Stomach (tissue), 9 donors: ENCODE results near the gene ETV5. TPM values are rescaled to one million over a fixed set of nuclear protein-coding genes. Genes with fewer than 3 reads are reported as not detected.
"Not testable (repeated sequence)": the region's sequence is repeated elsewhere in the genome, so short reads cannot be mapped to it uniquely, and the experiment has no call there.

ENCODE experiments used
- DNase-seq, 2 donors: peaks; one replicate each; pipeline versions ENCODE4 v3.0.0 to v3.0.0-alpha.2; 2013 to 2019
- H3K27ac ChIP-seq, 5 donors: fragments of 200-600 bp in 4 of 5; sonication (generic) in 4 of 5; one replicate each; pipeline ENCODE4 v1.5.1; 2013 to 2019; ENCODE audit warnings: mild to moderate bottlenecking in 1 of 5, moderate library complexity in 1 of 5
- H3K27me3 ChIP-seq, 3 donors: fragments of 200-600 bp; sonication (generic); one replicate each; pipeline ENCODE4 v1.5.1; 2017 to 2019; ENCODE audit warnings: mixed run types in 1 of 3
- H3K36me3 ChIP-seq, 4 donors: fragments of 200-600 bp; sonication (generic); 1 replicate in 3 of 4; 2 replicates in 1 of 4; pipeline ENCODE4 v1.5.1; 2016 to 2019
- H3K4me1 ChIP-seq, 4 donors: fragments of 200-600 bp; sonication (generic); one replicate each; pipeline ENCODE4 v1.5.1; 2016 to 2019
- H3K4me3 ChIP-seq, 4 donors: fragments of 200-600 bp; sonication (generic) in 3 of 4; one replicate each; pipeline ENCODE4 v1.5.1; 2016 to 2019; ENCODE audit warnings: mild to moderate bottlenecking in 1 of 4
- H3K9me3 ChIP-seq, 4 donors: fragments of 200-600 bp; sonication (generic); one replicate each; pipeline ENCODE4 v1.5.1; 2016 to 2019
- CTCF ChIP-seq, 7 experiments: fragments of 450-650 bp in 4 of 7; fragments of 200-600 bp in 3 of 7; sonication (generic) in 3 of 7; IDR thresholded peaks; one replicate each; pipeline ENCODE4 v1.5.1; 2016 to 2019; ENCODE audit warnings: antibody characterized with exemption in 7 of 7, control low read depth in 2 of 7, mild to moderate bottlenecking in 1 of 7
- EP300 ChIP-seq: sonication (generic); formaldehyde crosslinking; IDR thresholded peaks from one replicate; pipeline ENCODE4 v1.6.1; 2017; ENCODE audit warnings: antibody characterized with exemption
- POLR2A ChIP-seq, 4 donors: fragments of 450-650 bp; IDR thresholded peaks; one replicate each; pipeline ENCODE4 v1.6.1; 2016; ENCODE audit warnings: antibody characterized with exemption in 4 of 4, control low read depth in 2 of 4, mild to moderate bottlenecking in 1 of 4, moderate library complexity in 1 of 4
- POLR2AphosphoS5 ChIP-seq, 3 donors: sonication (generic); formaldehyde crosslinking; IDR thresholded peaks; one replicate each; pipeline ENCODE4 v1.6.1; 2016; ENCODE audit warnings: antibody characterized with exemption in 3 of 3
- WGBS, 5 donors: extraction: QIAGEN DNeasy Blood & Tissue Kit in 3 of 5; methylation state at CpG; one replicate each; pipeline versions ENCODE4 v1.1.5 to v1.1.7; 2013 to 2018; 5-methylcytosine and 5-hydroxymethylcytosine counted together
- intact Hi-C: fragments of 100-400 bp; cut with DNase I; formaldehyde crosslinking; loops from one replicate; pipeline ENCODE4 v1.15.1; 2023; ENCODE audit warnings: low total_unique reads
- polyA plus RNA-seq, 3 donors: library from polyadenylated mRNA; stranded (reverse); fragments of 200-250 nt; gene quantifications; one replicate each; pipeline ENCODE4 v1.2.3, GENCODE V29; 2013
- total RNA-seq, 5 donors: library from RNA; depleted of rRNA; stranded (reverse); fragments of >200 nt; gene quantifications; one replicate each; pipeline versions ENCODE4 v1.1.0 to v1.2.3, GENCODE V29; 2014 to 2016
- donor health status: healthy with polysubstance abuse.
- donor health status: Bipolar disorder and iron deficiency.
- donor health status: healthy.

ETV5 gene
- total and polyA plus RNA-seq, 8 donors: 2.9 to 343 (median 17.7) TPM

- Histone ChIP-seq H3K36me3 (no peaks in the 10 kb centered on the region), H3K9me3 (peaks cover 0 to 5% (median under 1%) of the 10 kb centered on the region in 4 donors), H3K4me3 (no peak overlapping the region), H3K27me3 (no peaks in the 10 kb centered on the region), H3K4me1 (peaks cover 0 to 7% (median 0%) of the 10 kb centered on the region in 4 donors), H3K27ac (no peak overlapping the region)
- WGBS, 5 donors: 85 to 90% (median 89%) methylated on average over 8 of the region's 8 CpGs
- DNase-seq: no peak
- TF ChIP-seq EP300 (no peak), CTCF (IDR thresholded peaks at IDR 0.05) (no peak), POLR2AphosphoS5 (IDR thresholded peaks at IDR 0.05) (no peak), POLR2A (IDR thresholded peaks at IDR 0.05) (no peak)
- intact Hi-C loops: no loop called here
Measured at GRCh38 chr3:186021673-186022362, 87.1 kb downstream of the ETV5 start.

- H3K27ac ChIP-seq, H3K36me3 ChIP-seq, H3K4me3 ChIP-seq, H3K4me1 ChIP-seq, H3K27me3 ChIP-seq, DNase-seq, intact Hi-C loops: not testable (repeated sequence)
- WGBS, 5 donors: 93 to 99% (median 97%) methylated on average over 6 of the region's 6 CpGs
- peaks cover 0 to 11% (median 4%) of the 10 kb centered on the region in 4 donors for H3K9me3 ChIP-seq
Measured at GRCh38 chr3:186021250-186021649, 87.6 kb downstream of the ETV5 start.

- H3K4me1 ChIP-seq, intact Hi-C loops, H3K4me3 ChIP-seq, H3K36me3 ChIP-seq, H3K27me3 ChIP-seq, DNase-seq, H3K27ac ChIP-seq: not testable (repeated sequence)
- H3K9me3 ChIP-seq: peaks cover 0 to 18% (median 5%) of the 10 kb centered on the region in 4 donors
- WGBS, 5 donors: 81 to 92% (median 87%) methylated on average over 2 of the region's 2 CpGs
Measured at GRCh38 chr3:186019288-186019687, 89.6 kb downstream of the ETV5 start.

GRCh38 chr3:186014866-186015265, 94.0 kb downstream of the ETV5 start:
- no peak for TF ChIP-seq EP300
- no peak for TF ChIP-seq POLR2A (IDR thresholded peaks at IDR 0.05)
- no peak for TF ChIP-seq POLR2AphosphoS5 (IDR thresholded peaks at IDR 0.05)
- TF ChIP-seq CTCF (IDR thresholded peaks at IDR 0.05): no peak
- whole genome bisulfite sequencing, 5 donors: 75 to 83% (median 78%) methylated on average over 3 of the region's 3 CpGs
- no peaks in the 10 kb centered on the region for H3K4me1 ChIP-seq
- DNase-seq: no peak
- intact Hi-C loops: no loop called here
- peaks cover 0 to 18% (median 5%) of the 10 kb centered on the region in 4 donors for H3K9me3 ChIP-seq
- H3K4me3 ChIP-seq: no peak overlapping the region
- no peak overlapping the region for H3K27ac ChIP-seq
- no peaks in the 10 kb centered on the region for H3K36me3 ChIP-seq
- H3K27me3 ChIP-seq: no peaks in the 10 kb centered on the region

GRCh38 chr3:186013312-186013711, 95.6 kb downstream of the ETV5 start:
- no peaks in the 10 kb centered on the region for H3K27me3 ChIP-seq
- no peak for TF ChIP-seq CTCF (IDR thresholded peaks at IDR 0.05)
- TF ChIP-seq POLR2AphosphoS5 (IDR thresholded peaks at IDR 0.05): no peak
- no peak for TF ChIP-seq EP300
- no peak for TF ChIP-seq POLR2A (IDR thresholded peaks at IDR 0.05)
- no peak overlapping the region for H3K4me3 ChIP-seq
- no peak overlapping the region for H3K27ac ChIP-seq
- H3K9me3 ChIP-seq: peaks cover 0 to 18% (median 5%) of the 10 kb centered on the region in 4 donors
- 64 to 77% (median 74%) methylated on average over 7 of the region's 7 CpGs for WGBS, 5 donors
- intact Hi-C loops: no loop called here
- H3K4me1 ChIP-seq: no peaks in the 10 kb centered on the region
- DNase-seq: no peak
- H3K36me3 ChIP-seq: no peaks in the 10 kb centered on the region
